Measurements from ENCODE around the gene CMTM5. TPM values are rescaled to one million over a fixed set of nuclear protein-coding genes. Genes with fewer than 3 reads are reported as not detected.
"Not testable (repeated sequence)": the region's sequence is repeated elsewhere in the genome, so short reads cannot be mapped to it uniquely, and the experiment has no call there.

The CMTM5 gene
- total RNA-seq, 1 experiment from 2014 or later, result not detected

- DNase-seq (ENCODE audit: low spot score), result no peak
These were observed 21.5 kb downstream of the CMTM5 start for GRCh38 chr14:23398348-23398747.

- no peak for DNase-seq (ENCODE audit: low spot score)
These were observed 22.3 kb downstream of the CMTM5 start for GRCh38 chr14:23399136-23399535.

- no peak for DNase-seq (ENCODE audit: low spot score)
These were observed 22.7 kb downstream of the CMTM5 start for GRCh38 chr14:23399591-23399990.

GRCh38 chr14:23400496-23401149 lies 23.8 kb downstream of the CMTM5 start:
- DNase-seq (ENCODE audit: low spot score), result not testable (repeated sequence)

- no peak for DNase-seq (ENCODE audit: low spot score)
These were observed 24.4 kb downstream of the CMTM5 start for GRCh38 chr14:23401291-23401690.

GRCh38 chr14:23402296-23403138 lies 25.7 kb downstream of the CMTM5 start:
- DNase-seq (ENCODE audit: low spot score), result no peak

GRCh38 chr14:23403139-23403438 lies 26.2 kb downstream of the CMTM5 start:
- no peak for DNase-seq (ENCODE audit: low spot score)

GRCh38 chr14:23403908-23404307 lies 27.1 kb downstream of the CMTM5 start:
- DNase-seq (ENCODE audit: low spot score), result no peak

GRCh38 chr14:23404331-23404900 lies 27.6 kb downstream of the CMTM5 start:
- no peak for DNase-seq (ENCODE audit: low spot score)

GRCh38 chr14:23405096-23405495 lies 28.2 kb downstream of the CMTM5 start:
- no peak for DNase-seq (ENCODE audit: low spot score)

- DNase-seq (ENCODE audit: low spot score), result no peak
These were observed 28.7 kb downstream of the CMTM5 start for GRCh38 chr14:23405516-23406025.

- DNase-seq (ENCODE audit: low spot score), result no peak
These were observed 29.4 kb downstream of the CMTM5 start for GRCh38 chr14:23406244-23406643.

- no peak for DNase-seq (ENCODE audit: low spot score)
These were observed 30.0 kb downstream of the CMTM5 start for GRCh38 chr14:23406725-23407355.

- no peak for DNase-seq (ENCODE audit: low spot score)
These were observed 30.9 kb downstream of the CMTM5 start, which contains the start of gene MYH6 for GRCh38 chr14:23407516-23408306. TSS of gene MYH6 (minus strand) at chr14:23408273. CDS start at chr14:23407223, 1,050 bp downstream.

- DNase-seq (ENCODE audit: low spot score), result no peak
These were observed 31.4 kb downstream of the CMTM5 start for GRCh38 chr14:23408307-23408630.

- DNase-seq (ENCODE audit: low spot score), result no peak
These were observed 32.6 kb downstream of the CMTM5 start for GRCh38 chr14:23409475-23409874.

GRCh38 chr14:23409966-23410635 lies 33.3 kb downstream of the CMTM5 start:
- no peak for DNase-seq (ENCODE audit: low spot score)

GRCh38 chr14:23411563-23412525 lies 35.0 kb downstream of the CMTM5 start:
- no peak for DNase-seq (ENCODE audit: low spot score)

- no peak for DNase-seq (ENCODE audit: low spot score)
These were observed 36.8 kb downstream of the CMTM5 start for GRCh38 chr14:23413681-23414080.

- DNase-seq (ENCODE audit: low spot score), result no peak
These were observed 37.4 kb downstream of the CMTM5 start for GRCh38 chr14:23414254-23414653.
